NCI-H1417 (cell line): Measurements from ENCODE around the gene SPAG5.
"Not testable (repeated sequence)": the region's sequence is repeated elsewhere in the genome, so short reads cannot be mapped to it uniquely, and the experiment has no call there.

Experiments used
- DNase-seq, 3 experiments: peaks; one replicate each; lab custom pipeline; 2025; lab: John Stamatoyannopoulos, UW

The SPAG5 gene

GRCh38 chr17:28612936-28613872 is 14.4 kb upstream of the SPAG5 start:
- peak; percentile 12 to 63 (median 25) for DNase-seq

DNA sequence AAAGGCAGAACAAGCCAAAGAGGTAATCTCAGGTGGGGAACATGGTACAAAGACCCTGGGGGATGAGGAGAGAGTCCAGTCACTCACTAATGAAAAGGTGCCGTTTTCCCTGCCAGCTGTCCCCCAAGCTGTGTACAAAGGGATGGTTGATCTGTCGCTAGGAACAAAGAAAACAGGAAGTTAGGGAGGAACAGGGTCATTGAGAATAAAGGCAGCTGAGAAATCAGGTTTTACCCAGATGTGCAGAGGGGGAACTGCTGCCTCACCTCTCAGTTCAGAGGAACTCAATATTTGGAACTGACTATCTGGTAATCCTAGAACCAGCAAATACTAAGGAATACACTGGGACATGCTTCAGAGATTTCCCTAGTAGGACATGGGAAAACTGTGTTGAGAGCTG is 13.7 kb upstream of the SPAG5 start:
- peak in 2 of 3 experiments; percentile 14 to 53 for DNase-seq

DNA sequence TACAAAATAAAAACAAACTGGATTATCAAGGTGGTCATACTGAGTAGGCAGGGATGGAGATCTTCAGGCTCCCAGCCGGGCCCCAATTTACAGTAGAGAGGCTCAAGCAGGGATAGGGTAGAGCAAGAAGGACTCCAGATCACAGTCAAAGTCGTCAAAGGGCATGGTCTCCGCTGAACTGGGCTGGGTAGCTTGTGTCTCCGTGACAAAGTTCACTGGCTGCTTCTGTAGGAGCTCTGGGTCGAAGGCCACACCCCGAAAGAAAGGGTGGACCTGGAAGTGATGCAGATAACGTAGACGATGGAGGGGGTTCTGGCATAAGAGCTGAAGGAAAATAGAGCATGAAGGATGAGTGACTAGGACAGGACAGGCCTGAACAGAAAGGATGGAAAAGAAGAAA is 11.6 kb upstream of the SPAG5 start:
- DNase-seq: no peak

GRCh38 chr17:28604031-28604430 is 5.2 kb upstream of the SPAG5 start:
- not testable (repeated sequence) for DNase-seq

GRCh38 chr17:28599311-28600184 is 723 bp upstream of the SPAG5 start:
- DNase-seq: peak; percentile 48 to 88 (median 62)

DNA sequence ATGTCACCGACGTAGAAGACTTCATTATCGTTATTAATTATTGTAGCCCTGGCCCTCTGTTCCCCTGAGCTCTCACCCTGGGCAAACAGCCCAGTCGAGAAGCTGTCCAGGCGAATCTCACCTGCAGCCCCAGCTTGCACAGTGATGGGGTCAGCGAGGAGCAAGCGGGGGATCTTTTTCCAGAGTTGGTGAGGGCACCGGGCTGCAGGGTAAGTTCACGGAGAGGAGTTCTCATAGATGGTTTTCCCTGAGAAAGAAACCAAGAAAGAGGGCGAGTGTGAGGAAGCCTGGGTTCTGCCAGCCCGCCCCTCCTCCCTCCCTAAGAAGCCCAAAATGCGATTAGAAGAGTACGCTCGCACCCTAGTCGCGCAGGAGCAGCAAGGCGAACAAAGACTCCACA is 436 bp downstream of the SPAG5 start:
- DNase-seq: no peak

DNA sequence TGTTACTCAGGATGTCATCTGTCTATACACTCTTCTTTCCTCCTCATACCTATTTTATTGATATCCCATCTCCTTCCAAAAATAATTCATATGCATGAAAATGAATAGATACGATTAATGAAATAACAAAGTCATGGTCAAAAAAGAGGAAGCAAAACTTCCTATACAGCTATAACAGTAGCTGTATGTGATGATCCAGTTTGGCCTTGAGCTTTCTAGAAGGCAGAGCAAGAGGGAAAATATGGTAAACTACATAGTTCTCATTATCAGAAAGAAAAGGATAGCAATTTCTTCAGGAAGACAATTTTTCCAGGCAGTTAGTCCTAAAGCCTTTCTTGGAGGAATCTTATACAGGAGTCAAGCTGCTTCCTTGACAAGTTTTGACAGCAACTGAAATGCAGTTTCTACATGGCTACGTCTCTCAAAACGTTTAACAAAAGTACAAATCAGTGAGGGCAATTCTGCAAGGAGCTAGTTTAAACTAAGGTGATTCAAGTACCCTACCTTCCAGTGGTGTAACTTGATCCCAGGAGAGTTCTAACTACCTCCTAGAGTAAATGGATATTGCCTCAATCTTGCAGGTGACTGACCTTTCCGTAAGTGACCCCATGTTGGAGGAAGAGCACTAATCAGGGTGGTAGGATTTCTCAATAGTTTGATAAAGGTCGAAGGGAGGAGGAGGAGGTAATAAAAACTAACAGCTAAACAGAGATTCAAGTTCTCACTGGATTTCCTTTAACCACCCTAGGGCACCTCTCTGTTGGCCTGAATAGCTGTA is 1.0 kb downstream of the SPAG5 start:
- DNase-seq: no peak

- no peak for DNase-seq
Observed at GRCh38 chr17:28592260-28592659, 6.6 kb downstream of the SPAG5 start.

- DNase-seq: no peak
Observed at GRCh38 chr17:28585851-28586250, 13.0 kb downstream of the SPAG5 start.

DNA sequence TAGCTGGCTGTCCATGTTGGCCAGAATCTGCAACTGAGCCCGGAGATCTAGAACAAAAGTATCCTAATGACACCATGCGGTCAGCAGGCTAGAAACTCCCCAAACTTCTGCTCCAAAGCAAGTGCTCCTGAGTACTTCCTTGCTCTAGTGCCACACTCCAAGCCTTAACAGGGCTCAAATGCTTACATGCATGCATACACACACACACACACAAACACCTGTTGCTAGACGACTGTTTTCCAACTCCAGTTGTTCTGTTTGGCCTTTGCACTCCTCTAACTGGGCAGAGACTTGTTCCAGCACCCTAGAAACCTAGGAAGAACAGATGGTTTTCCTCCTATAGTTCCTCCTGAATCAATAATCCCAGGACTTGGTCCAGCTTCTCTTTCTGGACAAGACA is 14.4 kb downstream of the SPAG5 start:
- no peak for DNase-seq

- DNase-seq: no peak
Observed at GRCh38 chr17:28582513-28582912, 16.3 kb downstream of the SPAG5 start.

DNA sequence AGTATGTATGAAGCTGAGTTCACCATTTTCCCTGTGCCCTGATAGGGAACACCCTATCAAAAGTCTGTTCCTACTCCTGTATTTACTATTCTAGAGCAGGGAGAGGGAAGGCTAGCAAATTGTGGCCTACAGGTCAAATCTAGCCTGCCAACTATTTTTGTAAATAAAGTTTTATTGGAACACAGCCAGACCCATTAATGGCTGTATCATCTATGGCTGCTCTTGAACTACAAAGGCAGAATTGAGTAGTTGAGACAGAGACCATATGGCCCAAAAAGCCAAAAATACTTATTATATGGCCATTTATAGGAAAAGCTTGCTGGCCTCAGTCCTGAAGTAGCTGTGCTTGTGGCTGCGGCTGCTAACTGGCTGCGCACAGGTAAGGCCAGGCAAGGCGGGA is 17.9 kb downstream of the SPAG5 start:
- no peak for DNase-seq

- DNase-seq: no peak
Observed at GRCh38 chr17:28579526-28579925, 19.3 kb downstream of the SPAG5 start.

DNA sequence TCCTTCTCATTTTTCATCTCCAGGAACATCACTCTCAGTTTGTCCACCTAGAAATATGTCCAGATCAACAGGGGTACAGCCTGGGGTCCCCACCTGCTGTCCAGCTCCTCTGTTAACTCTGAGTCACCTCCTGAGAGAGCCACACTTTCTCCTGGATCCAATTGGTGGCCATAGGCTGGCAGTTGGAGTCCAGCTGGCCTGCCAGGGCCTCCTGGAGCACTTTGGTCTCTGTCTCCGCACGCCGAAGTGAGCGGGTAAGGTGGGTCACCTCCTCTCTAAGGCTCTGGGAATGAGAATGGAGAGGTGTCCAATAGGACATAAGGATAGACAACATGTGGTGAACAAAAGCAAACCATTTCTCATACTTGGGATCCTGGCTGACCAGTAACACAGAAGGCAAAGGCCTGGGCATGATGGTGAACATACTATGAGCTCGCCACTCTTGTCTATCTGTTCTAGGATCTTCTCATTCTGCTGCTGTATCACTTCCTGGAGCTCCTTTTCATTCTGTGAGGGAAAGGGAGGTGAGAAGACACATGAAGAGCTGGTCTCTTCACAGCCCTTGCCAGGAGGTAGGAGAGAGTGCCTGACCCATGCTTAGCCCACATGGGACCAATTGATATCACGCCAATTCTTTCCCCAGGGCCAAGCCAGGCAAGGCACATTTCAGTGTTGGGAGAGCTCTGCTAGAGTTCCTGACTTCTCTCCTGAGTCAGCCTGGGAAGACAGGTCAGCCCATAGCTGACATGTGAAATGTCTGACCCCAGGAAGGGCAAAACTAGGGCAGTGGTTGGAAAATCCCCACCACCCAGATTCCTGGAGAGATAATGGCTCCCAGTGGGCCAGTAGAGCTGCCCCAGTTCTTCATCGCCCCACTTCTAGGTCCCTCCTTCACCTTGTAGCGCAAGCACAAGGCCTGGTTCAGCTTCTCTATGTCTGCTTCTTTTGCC is 20.3 kb downstream of the SPAG5 start:
- no peak for DNase-seq

DNA sequence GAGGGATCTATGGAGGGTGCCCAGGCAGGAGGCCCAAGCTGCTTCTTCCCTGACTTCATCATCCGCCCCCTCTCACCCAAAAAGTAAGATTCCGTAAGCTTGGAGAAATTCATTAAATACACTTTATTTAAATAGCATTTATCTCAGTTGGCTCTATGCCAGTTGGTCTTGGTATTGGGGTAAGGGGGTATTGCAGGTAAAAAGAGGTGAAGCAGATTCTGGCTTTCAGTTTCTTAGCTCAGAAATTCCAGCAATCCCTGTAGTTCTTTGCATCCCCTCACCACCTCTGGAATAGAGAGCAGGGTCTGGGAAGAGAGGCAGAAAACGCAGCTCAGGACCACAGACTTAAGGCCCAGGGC is 21.4 kb downstream of the SPAG5 start:
- no peak for DNase-seq

DNA sequence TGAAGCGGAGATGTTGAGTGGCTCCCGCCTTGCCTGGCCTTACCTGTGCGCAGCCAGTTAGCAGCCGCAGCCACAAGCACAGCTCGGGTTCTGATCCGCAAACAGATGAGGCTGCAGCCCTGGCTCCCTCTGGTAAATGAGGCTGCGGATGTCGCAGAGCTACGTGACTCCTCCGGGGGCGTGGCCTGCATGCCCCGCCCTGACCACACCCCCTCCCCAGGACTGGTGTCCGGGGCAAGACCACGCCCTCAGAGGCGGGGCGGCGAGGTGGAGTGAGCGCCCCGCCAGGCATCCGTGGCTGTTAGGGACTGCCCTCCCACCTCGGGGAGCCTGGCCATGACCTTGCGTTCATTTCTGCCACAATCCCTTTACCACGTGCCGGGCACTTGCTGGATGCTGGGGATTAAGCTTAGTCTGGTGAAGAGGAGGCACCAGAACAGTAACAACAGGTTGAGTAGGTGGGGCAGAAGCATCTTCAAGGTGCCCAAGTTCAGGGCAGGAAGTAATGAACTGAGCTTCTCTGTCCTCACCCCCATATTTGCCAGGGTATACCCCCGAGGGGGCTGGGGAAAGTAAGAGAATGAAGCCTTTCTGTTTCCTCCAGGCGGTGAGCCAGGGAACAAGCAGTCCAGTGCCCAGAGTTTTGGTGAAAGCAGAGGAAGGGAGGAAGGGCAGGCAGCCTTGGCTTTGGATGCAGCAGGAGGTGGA is 21.9 kb downstream of the SPAG5 start, which contains the start of gene ALDOC:
ALDOC (minus strand) TSS at position 138 of the 708 bp plus-strand sequence. CDS start 1,363 bp downstream, outside the sequence.
- peak; percentile 41 to 98 (median 64) for DNase-seq

DNA sequence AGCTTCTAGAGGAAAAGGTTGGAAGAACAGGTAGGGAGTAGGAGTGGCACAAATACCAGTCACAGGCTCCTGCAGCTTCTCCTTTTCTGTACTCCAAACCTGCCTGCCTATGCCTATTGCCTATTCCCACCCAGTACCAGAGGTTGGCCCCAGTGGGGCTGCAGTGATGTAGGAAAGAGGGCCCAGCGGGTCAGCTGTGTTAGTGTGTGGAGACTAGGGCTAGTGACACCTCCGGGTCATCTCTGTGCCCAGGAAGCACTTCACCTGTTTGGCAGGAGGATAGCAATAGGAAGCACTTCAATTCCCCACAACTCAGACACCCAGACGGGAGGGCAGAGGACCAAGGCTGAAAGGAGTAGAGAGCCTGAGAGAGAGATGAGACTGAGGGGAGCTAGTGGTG is 22.8 kb downstream of the SPAG5 start:
- DNase-seq: not testable (repeated sequence)

DNA sequence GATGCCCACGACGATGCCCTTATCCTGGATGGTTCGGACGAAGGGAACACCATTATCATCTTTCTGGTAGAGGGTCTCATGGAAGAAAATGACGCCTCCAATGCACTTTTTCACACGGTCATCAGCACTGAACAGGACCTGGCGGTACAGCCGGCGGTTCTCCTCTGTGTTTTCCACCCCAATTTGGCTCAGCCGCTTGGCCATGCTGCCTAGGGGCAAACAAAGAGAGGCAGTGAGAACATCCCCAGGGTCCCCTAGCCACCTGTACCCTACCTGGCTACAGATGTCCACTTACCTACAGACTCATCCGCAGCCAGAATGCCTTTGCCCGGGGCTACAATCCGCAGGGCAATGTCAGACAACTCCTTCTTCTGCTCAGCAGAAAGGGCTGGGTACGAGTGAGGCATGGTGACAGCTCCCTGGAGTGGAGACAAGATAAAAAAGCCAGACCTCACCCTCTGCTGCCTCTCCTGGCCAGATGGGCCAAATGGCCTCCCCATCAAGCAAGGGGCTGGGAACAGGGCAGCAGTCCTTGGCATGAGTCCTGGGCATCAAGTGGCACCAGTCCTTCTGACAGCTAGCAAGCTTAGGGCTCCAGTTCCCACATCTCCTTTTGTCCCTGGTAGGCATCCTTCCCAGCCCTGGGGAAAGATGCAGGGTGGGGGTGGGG is 23.6 kb downstream of the SPAG5 start:
- DNase-seq: no peak

DNA sequence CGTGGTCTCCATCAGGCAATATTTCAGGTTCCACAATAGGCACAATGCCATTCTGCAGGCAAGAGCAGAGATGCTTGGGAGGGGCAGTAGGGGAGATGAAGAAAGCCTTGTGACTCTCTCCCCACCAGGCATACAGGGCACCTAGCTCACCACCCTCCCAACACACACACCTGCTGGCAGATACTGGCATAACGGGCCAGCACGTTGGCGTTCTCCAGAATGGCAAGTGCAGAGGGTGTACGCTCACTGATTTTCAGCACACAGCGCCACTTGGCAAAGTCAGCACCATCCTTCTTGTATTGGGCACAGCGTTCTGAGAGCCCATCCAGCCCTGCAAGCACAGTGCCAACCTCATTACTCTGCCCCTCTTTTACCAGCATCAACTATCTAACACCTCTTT is 24.3 kb downstream of the SPAG5 start:
- DNase-seq: no peak
